ENCODE measurements around the gene CPXM2.

CPXM2 gene

DNA sequence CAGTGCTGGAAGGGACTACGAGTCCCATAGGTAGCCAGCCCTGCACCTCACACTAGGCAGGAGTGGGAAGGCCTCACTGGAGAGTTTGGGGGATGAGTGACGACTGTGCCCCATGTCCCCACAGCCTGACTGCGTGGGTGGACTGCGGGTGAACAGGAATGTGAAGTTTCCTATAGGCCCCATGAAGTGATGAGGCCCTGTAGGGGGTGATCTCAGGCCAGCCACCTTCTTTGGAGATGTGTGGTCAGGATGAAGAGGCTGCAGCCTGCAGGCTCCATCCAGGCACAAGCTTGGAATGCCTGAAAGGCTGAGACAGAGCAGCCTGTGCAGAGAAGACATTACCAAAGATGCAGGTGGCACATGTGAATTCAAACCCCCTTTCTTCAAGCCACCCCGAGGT, 94.9 kb downstream of the CPXM2 start:
- no peak for DNase-seq (ENCODE audit: low read depth)

DNA sequence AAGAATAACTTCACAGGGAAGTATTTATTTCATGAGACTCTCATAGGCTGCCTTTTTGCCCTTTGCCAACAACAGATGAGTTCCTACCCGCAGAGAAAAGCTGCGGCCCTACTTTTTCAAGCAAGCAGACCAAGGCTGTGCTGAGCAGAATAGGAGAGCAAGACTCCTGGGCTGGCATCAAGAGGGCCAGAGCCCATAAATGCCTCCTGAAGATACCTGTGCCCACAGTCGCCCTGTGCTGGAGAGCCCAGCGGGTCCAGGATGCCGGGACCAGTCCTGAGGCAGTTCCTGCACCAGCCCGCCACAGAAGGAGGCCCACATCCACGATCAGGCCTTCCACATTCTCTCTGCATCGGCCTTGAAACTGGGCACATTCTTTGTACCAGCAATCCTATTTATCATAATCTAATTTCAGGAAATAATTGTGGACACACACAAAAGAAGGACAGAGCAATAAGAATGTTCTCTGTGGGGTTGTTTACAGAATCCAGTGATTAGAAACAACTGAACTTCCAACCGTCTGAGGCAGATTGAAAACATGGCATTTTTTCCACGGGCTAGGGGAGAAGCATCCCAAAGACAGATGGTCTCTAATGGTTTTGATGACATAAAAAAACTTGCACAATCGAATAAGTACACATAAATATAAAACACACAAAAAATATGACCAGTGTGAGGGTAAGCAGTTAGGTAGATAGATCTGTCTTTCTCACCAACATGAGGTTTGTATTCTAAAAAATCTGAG, 95.6 kb downstream of the CPXM2 start:
- DNase-seq (ENCODE audit: low read depth) = no peak

- no peak for DNase-seq (ENCODE audit: low read depth)
Observed at GRCh38 chr10:123795196-123795780, 96.3 kb downstream of the CPXM2 start.

DNA sequence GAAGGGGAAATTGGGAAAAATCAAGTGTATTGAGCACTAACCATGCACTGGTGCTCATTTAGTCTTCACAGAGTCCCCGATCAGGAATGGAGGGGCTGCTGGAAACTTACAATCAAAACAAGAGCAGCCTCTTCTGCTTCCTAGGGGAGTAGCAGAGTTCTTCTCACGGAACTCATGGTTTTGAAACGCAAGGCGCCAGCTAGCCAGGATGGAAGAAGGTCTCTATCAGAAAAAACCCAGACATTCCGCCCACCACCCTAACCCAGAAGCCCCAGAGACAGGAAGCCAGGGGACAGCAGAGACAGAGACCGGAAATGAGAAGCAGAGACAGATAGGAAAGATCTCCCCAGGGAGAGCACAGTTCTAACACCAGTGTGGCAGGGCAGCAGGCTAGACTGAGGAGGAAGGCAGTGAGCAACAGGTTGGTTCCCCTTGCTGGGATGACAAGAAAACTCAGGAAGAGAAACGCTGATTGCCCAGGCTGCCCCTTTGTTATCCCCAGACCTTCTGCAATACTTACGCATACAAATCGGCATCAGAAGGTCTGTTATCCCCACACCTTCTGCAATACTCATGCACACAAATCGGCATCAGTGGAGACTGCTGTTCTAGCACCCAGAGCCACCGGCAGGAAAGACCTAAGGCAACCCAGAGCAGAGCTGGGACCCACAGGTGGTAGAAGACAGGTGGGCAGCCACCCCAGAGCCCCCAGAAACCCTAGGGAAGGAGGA, 99.2 kb downstream of the CPXM2 start:
- no peak for DNase-seq (ENCODE audit: low read depth)

- no peak for DNase-seq (ENCODE audit: low read depth)
Observed at GRCh38 chr10:123790132-123790885, 101.3 kb downstream of the CPXM2 start.

DNA sequence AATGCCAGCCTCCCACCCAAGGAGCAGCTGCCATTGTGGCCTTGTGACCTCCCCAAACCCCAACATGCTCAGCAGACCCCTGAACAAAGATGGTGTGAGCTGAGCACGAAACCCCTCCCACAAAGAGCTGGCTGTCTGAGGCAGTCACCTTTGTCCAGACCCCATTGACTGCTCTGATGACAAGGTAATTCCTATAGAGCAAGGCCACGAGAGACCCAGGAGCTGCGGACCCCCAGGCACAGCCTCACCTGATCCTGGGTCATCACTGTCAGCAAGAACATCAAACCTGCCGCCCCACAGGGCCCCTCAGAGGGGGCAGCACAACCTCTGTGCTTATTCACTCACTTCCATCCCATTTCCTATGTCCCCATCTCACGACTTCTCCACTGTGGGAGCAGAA, 102.6 kb downstream of the CPXM2 start:
- no peak for DNase-seq (ENCODE audit: low read depth)

DNA sequence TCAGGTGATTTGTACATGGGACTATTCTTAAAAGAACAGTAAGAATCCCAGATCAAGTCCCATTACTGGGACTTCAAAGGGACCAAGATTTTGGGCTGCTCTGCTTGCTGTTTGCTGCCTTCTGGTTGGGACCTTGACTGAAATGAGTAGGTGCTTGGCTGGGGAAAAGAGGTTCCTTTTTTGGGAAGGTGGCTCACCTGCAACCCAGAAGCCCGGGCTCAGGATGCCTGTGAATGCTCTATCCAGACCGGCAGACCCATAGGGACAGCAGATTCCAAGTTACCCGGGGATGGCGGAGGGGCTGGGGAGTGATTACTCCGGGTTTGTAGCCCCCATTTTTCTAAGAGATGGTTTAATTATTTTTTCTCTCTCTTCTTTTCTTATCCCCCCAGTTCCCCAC, 104.0 kb downstream of the CPXM2 start:
- DNase-seq (ENCODE audit: low read depth) = no peak

DNA sequence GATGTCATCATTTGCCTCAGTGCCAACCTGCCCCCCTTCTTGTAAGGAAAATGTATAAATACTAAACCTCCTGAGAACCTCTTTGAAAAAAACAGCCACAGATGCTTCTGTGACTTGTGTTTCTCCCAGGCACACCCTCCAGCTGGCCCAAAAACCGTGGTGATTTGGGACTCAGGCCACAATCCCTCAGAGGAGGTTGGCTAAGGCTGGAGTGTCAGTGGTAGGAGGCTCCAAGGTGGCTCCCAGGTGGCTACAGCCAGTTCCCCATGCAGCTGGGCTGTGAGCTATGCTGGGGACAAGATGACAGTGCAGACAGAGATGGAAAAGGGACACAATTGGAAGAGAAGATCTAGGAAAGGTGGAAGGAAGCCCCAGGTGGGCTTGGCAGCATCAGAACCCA, 104.7 kb downstream of the CPXM2 start:
- no peak for DNase-seq (ENCODE audit: low read depth)

DNA sequence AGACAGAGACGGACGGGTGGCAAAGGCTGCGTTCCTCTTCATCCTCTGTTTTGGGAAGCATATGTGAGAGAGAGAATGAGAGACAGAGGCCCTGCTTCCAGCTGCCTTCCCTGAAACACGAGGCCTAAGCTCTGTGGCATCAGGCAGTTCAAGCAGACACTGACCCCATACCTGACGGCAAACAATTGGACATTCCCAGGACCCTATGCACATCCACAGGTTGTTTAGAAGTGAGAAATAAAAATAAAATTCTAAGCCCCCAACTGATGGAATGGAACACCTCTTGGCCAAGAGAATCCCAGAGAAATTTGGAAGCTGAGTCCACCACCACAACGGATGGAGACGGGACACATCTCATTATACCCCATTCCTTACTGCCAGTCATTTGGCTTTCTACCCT, 105.3 kb downstream of the CPXM2 start:
- DNase-seq (ENCODE audit: low read depth) = no peak

DNA sequence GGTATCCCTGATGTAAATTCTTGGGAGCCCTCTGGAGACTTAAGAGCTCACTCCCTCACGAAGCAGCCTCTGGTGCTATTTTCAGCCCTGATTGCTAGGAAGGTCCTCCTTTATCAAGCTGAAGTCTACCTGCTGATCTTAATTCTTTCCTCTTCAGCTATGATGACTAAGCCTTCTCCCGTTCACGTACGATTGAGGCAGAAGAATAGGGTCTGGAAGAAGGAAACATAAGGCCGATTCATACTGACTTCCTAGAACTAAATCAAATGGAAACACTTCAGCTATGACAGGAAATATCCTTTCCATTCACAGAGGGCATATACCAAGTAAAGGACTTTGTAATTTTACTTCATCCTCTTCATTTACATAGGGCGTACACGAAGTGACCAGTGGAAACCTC, 107.0 kb downstream of the CPXM2 start:
- DNase-seq (ENCODE audit: low read depth) = no peak

DNA sequence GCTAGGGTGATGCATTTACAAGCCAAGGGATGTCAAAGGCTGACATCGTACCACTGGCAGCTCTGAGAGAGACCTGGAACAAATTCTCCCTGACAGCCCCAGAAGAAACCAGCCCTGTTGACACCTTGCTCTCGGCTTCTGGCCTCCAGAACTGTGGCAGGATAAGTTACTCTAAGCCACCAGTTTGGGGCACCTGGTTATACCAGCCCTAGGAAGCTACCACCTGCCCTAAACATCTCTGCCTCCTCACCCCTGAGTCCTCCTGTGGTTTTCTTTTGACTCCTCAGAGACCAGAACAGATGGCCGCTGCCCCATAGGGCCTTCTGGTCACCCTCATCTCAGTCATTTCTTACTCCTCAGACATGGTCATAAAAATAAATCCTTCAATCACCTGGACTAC, 107.4 kb downstream of the CPXM2 start:
- no peak for DNase-seq (ENCODE audit: low read depth)

DNA sequence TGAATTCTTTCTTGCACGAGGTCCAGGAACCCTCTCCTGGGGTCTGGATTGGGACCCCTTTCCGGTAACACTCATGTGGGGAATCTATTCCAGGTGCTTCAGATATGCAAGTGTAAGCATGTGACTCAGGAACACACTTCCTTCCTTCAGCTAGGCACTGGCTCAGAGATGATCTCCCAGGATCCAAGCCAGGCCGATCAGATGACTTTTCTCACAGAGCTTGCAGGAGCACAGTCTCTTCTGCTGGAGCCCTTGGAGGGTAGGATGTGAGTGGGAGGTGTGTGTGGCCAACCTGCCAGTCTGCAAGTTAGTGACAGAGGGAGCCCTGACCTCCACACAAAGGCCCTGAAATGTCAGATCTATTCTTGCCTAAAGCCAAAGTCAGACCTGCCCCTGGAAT, 108.3 kb downstream of the CPXM2 start:
- DNase-seq (ENCODE audit: low read depth) = no peak

DNA sequence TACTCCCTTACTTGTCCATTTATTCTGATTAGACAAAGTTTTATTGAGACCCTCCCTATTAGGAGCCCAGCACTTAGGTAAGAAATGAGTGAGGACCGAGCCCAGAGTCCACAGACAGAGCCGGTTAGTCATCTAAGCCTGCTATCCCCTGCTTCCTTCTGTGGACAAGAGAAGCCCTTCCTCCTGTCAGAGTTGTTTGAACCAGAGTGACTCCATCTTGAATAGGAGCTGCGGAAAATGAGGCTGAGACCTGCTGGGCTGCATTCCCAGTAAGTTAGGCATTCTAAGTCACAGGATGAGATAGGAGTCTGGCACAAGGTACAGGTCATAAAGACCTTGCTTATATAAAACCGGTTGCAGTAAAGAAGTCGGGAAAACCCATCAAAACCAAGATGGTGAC, 109.1 kb downstream of the CPXM2 start:
- DNase-seq (ENCODE audit: low read depth) = no peak

DNA sequence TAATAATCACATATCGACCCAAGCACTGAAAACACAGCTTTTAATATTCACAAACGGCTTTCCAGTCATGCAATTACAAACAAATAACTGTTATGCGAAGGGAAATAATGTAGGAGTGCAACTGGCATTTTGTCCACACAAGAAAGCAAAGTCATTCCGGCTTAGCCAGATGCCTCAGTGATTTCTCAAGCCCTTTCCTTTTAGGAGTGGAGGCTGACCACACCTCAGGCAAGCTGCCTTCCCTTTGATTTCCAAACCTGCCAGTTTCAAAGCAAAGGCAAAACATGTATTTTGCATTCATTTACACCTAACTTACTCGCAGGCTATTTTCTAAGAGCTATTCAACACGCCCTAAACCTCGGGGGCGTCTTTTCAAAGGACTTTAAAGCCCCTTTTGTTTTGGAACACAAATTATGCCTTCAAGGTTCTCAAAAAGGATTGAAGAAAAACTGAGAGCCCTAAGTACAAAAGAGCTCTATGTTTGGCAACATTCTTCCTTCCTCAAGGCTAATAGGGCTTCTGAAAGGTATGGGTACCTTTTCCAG, 109.6 kb downstream of the CPXM2 start:
- DNase-seq (ENCODE audit: low read depth) = no peak

DNA sequence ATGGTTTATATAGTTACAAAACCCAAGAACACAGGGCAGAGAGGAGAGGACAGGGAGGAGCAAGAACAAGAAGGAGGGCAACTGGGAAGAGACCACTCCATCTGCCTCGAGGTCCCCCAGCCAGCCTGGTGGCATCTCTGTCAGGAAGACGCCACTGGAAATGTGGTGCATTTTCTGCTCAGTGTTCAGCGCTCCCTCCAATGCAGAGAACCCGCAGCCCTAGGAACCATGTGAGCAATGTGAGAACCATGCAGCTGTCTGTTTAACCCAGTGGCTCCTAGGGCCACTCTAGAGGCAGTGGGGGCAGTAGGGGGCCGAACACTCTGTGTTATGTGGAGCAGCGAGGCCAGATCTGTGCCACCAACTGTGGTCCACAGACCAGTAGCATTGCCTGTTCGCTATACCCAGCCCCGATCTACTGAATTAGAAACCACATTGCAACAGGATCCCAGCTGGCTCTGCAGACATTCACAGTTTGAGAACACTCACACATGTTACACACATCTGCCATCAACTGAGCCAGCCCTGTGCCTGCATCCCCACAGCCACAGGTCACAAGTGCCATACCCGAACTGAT, 110.2 kb downstream of the CPXM2 start:
- DNase-seq (ENCODE audit: low read depth) = no peak

- DNase-seq (ENCODE audit: low read depth) = no peak
Observed at GRCh38 chr10:123778719-123779517, 112.7 kb downstream of the CPXM2 start.

DNA sequence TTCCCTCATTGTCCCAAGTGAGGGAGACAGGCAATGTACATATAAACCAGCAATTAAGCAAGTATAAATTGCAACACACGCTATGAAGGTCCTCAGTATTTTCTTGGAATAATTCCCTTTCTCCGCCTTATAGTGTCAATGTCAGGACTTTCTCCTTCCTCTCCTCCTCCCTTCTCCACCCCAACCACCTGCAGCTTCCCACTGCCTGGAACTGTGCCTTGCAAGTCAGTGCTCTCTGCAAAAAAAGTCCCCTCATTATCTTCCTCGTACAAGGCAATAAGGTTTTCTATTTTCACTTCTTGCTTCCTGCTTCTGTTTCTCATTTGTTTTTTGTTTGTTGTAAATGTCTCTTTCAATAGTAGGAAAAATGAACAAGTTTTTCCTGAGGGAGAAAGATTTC, 113.7 kb downstream of the CPXM2 start:
- DNase-seq (ENCODE audit: low read depth) = no peak

GRCh38 chr10:123774132-123774742, 117.4 kb downstream of the CPXM2 start:
- no peak for DNase-seq (ENCODE audit: low read depth)

DNA sequence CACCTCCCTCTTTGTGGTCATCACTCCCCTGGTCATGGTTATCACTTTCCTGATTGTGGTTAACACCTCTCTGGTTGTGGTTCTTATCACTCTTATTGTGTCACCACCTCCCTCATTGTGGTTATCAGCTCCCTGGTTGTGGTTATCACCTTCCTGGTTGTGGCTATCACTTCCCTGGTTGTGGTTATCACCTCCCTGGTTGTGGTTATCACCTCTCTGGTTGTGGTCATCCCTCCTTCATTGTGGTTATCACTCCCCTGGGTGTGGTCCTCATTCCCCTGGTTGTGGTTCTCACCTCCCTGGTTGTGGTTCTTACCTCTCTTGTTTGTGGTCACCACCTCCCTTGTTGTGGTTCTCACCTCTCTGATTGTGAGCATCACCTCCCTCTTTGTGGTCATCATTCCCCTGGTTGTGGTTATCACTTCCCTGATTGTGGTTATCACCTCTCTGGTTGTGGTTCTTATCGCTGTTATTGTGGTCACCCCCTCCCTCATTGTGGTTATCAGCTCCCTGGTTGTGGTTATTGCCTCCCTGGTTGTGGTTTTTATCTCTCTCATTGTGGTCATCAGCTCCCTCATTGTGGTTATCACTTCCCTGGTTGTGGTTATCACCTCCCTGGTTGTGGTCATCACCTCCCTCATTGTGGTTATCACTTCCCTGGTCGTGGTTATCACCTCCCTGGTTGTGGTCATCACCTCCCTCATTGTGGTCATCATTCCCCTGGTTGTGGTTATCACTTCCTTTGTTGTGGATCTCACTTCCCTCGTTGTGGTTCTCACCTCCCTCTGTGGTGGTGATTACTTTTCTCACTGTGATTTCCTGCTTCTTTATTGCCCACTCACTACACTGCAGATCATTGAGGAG, 118.7 kb downstream of the CPXM2 start:
- no peak for DNase-seq (ENCODE audit: low read depth)
